ENCODE measurements around the gene U2AF2. TPM values are rescaled to one million over a fixed set of nuclear protein-coding genes. Genes with fewer than 3 reads are reported as not detected.

U2AF2 gene
- total and polyA plus RNA-seq, 9 of the 15 experiments (the other 6 are each of a cell fraction or from before 2014, with no cell fraction given): 3.0 to 331 (median 157) TPM

DNA sequence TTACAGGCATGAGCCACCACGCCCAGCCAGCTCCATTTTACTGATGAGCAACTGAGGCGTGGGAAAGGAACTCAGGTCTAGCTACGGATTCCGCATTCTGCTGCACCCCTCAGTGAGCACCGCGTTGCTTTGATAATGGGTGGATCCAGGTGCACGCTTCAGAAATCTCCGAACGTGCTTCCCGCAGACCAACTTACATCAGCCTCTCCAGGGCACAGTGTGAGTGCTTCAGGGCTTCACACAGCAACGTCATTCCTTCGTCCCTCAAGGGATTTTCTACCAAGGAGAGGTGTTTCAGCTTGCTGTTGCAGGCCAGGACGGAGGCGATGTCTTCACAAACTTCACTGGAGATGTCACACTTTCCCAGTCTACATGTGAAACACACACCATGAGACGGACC is 61.7 kb downstream of the U2AF2 start:
- no peak overlapping the region for H3K4me2 ChIP-seq (ENCODE audit: insufficient read depth, low read length)
- H2AFZ ChIP-seq (ENCODE audit: low read depth, low read length): no peak overlapping the region
- intact Hi-C loops (cut with micrococcal nuclease) (no loop called here), in situ Hi-C loops (cut with MboI) (no loop called here)
- ChIA-PET POLR2A (no interaction called here), CTCF (ENCODE audit: low intra/inter-chr PET ratio) (no interaction called here)
- no peaks in the 10 kb centered on the region; a peak in 1 of 5 replicates for H3K4me1 ChIP-seq (replicated peaks in 1 of 2; ENCODE audit: control insufficient read depth in 2 of 2, insufficient read depth in 2 of 2, low read length in 2 of 2)
- DNase-seq (ENCODE audit: extremely low read depth in 1 of 4, low spot score in 3 of 4): no peak
- no peaks in the 10 kb centered on the region for H3K9me1 ChIP-seq (ENCODE audit: control insufficient read depth, insufficient read depth, low read length)
- H3K79me2 ChIP-seq (ENCODE audit: control insufficient read depth, insufficient read depth, low read length): no peaks in the 10 kb centered on the region
- H3K27ac ChIP-seq (ENCODE audit: extremely low read depth, low read depth, low read length): no peak overlapping the region
- H3K9ac ChIP-seq (ENCODE audit: insufficient read depth in 1 of 2, low read depth in 2 of 2, low read length in 2 of 2): no peak overlapping the region
- 2% methylated on average over 15 of the region's 15 CpGs for WGBS (ENCODE audit: insufficient coverage, low coverage, missing lambda C conversion rate)
- no peaks in the 10 kb centered on the region for H3K36me3 ChIP-seq (ENCODE audit: control insufficient read depth, insufficient read depth, low read length)
- peaks cover 2% of the 10 kb centered on the region; the same call in 1 of the 2 replicates for H3K9me3 ChIP-seq (replicated peaks; ENCODE audit: control insufficient read depth, insufficient read depth, low read depth, low read length)
- FAIRE-seq: no peak
- no peak overlapping the region for H3K4me3 ChIP-seq
- H3K27me3 ChIP-seq (ENCODE audit: control insufficient read depth in 2 of 2, insufficient read depth in 2 of 2, low read length in 2 of 2): peaks cover 11 to 51% of the 10 kb centered on the region in 2 experiments; a peak in 4 of 5 replicates
- no peak for ATAC-seq
- H4K20me1 ChIP-seq (replicated peaks; ENCODE audit: control insufficient read depth, insufficient read depth, low read length): no peaks in the 10 kb centered on the region
- BruUV-seq (replicated peaks): no TSS peak
- TF ChIP-seq XRCC5 (IDR thresholded peaks at IDR 0.05; ENCODE audit: low read depth, low read length) (no peak), CTBP1 (IDR thresholded peaks at IDR 0.05; ENCODE audit: borderline replicate concordance) (no peak), BMI1 (IDR thresholded peaks at IDR 0.05; ENCODE audit: low read length) (no peak), ZNF764 (CRISPR knock-in tag; IDR thresholded peaks at IDR 0.05; ENCODE audit: low read depth) (no peak), GABPB1 (CRISPR knock-in tag; IDR thresholded peaks at IDR 0.05) (no peak), TAF7 (tag; IDR thresholded peaks at IDR 0.05) (no peak), ZNF551 (CRISPR knock-in tag; IDR thresholded peaks at IDR 0.05) (no peak), SMARCC2 (IDR thresholded peaks at IDR 0.05; ENCODE audit: low read depth) (no peak), LCOR (CRISPR knock-in tag; IDR thresholded peaks at IDR 0.05) (no peak), ELF4 (CRISPR knock-in tag; IDR thresholded peaks at IDR 0.05) (no peak)
- TF ChIP-seq, protein P1, sequence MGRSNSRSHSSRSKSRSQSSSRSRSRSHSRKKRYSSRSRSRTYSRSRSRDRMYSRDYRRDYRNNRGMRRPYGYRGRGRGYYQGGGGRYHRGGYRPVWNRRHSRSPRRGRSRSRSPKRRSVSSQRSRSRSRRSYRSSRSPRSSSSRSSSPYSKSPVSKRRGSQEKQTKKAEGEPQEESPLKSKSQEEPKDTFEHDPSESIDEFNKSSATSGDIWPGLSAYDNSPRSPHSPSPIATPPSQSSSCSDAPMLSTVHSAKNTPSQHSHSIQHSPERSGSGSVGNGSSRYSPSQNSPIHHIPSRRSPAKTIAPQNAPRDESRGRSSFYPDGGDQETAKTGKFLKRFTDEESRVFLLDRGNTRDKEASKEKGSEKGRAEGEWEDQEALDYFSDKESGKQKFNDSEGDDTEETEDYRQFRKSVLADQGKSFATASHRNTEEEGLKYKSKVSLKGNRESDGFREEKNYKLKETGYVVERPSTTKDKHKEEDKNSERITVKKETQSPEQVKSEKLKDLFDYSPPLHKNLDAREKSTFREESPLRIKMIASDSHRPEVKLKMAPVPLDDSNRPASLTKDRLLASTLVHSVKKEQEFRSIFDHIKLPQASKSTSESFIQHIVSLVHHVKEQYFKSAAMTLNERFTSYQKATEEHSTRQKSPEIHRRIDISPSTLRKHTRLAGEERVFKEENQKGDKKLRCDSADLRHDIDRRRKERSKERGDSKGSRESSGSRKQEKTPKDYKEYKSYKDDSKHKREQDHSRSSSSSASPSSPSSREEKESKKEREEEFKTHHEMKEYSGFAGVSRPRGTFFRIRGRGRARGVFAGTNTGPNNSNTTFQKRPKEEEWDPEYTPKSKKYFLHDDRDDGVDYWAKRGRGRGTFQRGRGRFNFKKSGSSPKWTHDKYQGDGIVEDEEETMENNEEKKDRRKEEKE (IDR thresholded peaks at IDR 0.05; ENCODE audit: borderline replicate concordance in 1 of 2, control insufficient read depth in 1 of 2, low read depth in 2 of 2, low read length in 1 of 2): no peak
- TF ChIP-seq, protein P2, sequence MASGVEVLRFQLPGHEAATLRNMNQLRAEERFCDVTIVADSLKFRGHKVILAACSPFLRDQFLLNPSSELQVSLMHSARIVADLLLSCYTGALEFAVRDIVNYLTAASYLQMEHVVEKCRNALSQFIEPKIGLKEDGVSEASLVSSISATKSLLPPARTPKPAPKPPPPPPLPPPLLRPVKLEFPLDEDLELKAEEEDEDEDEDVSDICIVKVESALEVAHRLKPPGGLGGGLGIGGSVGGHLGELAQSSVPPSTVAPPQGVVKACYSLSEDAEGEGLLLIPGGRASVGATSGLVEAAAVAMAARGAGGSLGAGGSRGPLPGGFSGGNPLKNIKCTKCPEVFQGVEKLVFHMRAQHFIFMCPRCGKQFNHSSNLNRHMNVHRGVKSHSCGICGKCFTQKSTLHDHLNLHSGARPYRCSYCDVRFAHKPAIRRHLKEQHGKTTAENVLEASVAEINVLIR (CRISPR knock-in tag; IDR thresholded peaks at IDR 0.05): no peak
- TF ChIP-seq, protein P3, sequence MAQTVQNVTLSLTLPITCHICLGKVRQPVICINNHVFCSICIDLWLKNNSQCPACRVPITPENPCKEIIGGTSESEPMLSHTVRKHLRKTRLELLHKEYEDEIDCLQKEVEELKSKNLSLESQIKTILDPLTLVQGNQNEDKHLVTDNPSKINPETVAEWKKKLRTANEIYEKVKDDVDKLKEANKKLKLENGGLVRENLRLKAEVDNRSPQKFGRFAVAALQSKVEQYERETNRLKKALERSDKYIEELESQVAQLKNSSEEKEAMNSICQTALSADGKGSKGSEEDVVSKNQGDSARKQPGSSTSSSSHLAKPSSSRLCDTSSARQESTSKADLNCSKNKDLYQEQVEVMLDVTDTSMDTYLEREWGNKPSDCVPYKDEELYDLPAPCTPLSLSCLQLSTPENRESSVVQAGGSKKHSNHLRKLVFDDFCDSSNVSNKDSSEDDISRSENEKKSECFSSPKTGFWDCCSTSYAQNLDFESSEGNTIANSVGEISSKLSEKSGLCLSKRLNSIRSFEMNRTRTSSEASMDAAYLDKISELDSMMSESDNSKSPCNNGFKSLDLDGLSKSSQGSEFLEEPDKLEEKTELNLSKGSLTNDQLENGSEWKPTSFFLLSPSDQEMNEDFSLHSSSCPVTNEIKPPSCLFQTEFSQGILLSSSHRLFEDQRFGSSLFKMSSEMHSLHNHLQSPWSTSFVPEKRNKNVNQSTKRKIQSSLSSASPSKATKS (CRISPR knock-in tag; IDR thresholded peaks at IDR 0.05): no peak
- TF ChIP-seq, protein P4, sequence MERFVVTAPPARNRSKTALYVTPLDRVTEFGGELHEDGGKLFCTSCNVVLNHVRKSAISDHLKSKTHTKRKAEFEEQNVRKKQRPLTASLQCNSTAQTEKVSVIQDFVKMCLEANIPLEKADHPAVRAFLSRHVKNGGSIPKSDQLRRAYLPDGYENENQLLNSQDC (CRISPR knock-in tag; IDR thresholded peaks at IDR 0.05): no peak

Measured in K562 (cell line).